Measurements from ENCODE around the gene SNCAIP.
"Not testable (repeated sequence)": the region's sequence is repeated elsewhere in the genome, so short reads cannot be mapped to it uniquely, and the experiment has no call there.

SNCAIP gene

DNA sequence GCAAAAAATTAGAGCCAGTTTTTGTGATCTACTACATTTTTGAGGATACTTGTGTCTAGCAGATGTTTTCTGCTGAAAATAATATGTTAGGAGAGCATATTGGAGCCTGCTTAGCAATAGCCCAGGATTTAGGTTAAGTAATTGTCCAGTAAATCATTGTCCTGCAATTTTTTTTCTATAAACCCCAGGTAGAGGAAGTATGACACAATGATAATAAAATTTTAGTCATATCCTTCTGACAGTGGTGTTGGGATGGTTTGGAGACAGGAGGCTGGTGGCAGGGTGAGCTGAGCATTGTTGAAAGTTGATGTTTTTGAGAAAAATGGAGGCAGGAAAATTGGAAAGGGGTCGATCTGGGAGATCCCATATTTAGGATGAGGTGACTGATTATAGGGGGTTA, 3.5 kb downstream of the SNCAIP start:
- DNase-seq (ENCODE audit: low spot score): no peak

DNA sequence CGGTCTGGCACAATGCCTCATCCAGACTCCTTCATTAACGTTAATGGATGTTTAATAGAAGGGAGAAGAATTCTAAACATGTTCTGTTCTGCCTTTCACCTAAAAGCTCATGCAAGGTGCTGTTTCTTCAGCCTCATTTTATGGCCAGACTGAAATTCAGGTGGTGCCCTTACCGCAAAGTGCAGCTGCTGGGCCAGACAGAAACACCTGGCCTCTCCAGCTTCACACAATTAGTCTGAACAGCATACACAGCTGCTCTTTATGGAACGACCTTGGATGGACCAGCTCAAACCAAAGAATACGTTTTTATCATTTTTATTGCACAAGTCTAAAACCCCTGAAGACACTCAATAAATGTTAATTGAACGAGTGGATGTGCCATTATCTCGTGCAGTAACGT, 4.6 kb downstream of the SNCAIP start:
- no peak for DNase-seq (ENCODE audit: low spot score)

DNA sequence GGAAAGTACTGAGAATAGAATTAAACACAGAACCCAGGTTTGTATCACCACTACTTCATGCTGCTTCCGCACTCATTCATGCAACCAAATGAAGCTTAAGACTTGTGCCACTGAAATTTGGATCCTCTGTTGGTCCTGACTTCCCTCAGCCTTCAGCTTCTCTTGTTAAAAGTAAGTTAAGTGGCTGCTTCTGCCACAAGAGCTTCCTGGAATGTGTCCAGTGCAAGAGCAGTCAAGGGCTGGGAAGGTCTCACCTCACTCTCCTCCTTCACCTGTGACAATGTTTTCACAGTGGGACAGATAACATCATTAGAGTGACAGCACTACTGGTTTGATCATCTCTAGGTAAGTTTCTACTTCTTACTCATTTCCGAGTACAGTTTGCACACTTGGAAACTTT, 7.9 kb downstream of the SNCAIP start:
- DNase-seq (ENCODE audit: low spot score): no peak

GRCh38 chr5:122321921-122322320, 9.9 kb downstream of the SNCAIP start:
- DNase-seq (ENCODE audit: low spot score): no peak

GRCh38 chr5:122322801-122323548, 10.9 kb downstream of the SNCAIP start:
- no peak for DNase-seq (ENCODE audit: low spot score)

DNA sequence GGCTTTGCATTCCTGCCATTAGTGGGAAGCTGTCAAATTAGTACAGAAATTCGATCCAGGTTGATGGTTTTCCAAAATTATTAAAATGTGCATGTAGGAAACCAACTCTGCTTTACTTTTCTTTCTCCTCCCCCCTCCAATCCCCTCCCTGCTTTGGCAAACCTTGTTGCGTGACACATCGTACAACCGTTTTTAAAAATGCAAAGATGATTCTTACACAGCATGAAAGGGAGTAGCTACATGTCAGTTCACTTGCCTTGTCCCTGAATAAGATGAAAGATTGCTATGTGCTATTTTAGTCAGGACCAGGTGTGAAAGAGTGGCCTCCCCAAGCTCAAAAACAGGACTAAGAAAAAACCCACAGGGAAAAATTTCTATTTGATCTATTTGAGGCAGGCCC, 11.7 kb downstream of the SNCAIP start:
- no peak for DNase-seq (ENCODE audit: low spot score)

- DNase-seq (ENCODE audit: low spot score): no peak
Observed at GRCh38 chr5:122327110-122327509, 15.1 kb downstream of the SNCAIP start.

GRCh38 chr5:122330881-122331280, 18.8 kb downstream of the SNCAIP start:
- DNase-seq (ENCODE audit: low spot score): no peak

DNA sequence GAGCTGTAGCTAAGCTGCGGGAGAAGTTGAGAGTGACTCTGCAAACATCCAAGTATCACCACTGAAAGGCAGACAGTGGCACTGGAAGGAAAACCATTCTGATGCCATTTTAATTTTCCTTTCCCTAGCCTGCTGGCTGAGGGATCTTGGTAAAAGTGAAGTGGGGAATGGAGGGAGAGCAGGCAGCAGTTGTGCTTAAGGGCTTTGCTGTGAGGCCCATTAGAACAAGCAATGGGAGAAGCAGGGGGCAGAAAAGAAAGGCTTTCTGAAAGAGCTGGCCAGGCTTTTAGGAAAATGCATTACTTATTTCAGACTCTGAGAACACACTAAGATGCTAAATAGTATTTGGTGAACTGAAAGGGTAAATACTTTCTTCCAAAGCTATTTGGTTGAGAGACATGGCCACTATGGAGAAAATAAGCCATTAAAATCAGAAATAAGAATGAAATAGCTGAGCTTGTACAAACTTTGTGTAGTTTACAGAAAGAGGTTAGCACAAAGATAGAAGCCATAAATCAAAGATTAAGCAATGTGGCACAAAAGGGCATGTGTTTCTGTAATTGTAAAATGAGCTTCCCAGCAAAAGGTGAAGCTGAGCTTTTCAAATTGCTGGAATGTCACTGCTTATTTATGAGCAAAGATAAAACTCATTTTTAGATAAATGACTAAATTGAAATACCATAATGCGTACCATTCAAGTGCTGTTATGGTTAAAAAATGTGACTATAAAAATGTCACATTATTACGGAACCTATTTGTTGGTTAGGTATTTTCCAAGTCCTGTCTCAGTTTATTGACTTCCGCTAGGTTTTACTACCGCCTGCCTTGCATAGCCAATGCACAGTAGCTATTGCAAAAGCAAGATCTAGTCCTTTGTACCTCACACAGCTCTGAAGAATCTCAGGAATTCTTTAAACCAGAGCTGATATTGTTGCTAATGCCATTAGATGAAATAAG, 20.8 kb downstream of the SNCAIP start:
- no peak for DNase-seq (ENCODE audit: low spot score)

- no peak for DNase-seq (ENCODE audit: low spot score)
Observed at GRCh38 chr5:122333564-122333963, 21.5 kb downstream of the SNCAIP start.

GRCh38 chr5:122339591-122339990, 27.6 kb downstream of the SNCAIP start:
- no peak for DNase-seq (ENCODE audit: low spot score)

GRCh38 chr5:122341087-122341486, 29.1 kb downstream of the SNCAIP start:
- no peak for DNase-seq (ENCODE audit: low spot score)

GRCh38 chr5:122342256-122342655, 30.2 kb downstream of the SNCAIP start:
- no peak for DNase-seq (ENCODE audit: low spot score)

DNA sequence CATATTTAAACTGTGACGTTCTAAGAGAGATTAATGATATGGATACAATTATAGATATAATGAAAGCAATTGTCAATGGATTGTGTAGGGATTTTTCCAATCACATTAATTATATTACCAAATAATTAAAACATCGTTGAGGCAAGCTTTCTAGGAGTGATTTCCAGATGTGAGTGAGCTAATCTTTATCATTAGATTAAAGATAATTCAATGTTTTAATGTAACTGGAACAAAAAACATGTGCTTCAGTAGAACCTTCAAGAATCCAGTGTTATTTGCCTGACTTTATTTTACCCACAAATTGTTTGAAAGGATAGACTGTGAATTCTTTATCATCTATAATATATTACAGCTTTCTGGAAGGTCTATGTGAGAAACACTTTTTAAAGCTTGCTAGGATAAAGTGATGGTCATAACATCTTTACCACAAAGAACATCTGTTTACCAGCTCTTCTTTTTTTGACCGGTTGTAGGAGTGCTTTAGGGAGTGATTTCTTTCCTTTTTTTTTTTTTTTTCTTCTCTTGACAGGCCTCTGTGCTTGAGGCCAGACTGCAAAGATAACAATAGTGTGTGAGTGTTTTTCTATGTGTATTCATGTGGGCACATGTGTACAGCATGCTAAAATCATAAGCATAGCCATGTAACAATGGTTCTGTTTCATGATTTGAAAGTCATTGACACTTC, 35.0 kb downstream of the SNCAIP start:
- DNase-seq (ENCODE audit: low spot score): no peak

- no peak for DNase-seq (ENCODE audit: low spot score)
Observed at GRCh38 chr5:122350496-122350895, 38.5 kb downstream of the SNCAIP start.

- no peak for DNase-seq (ENCODE audit: low spot score)
Observed at GRCh38 chr5:122351416-122352157, 39.5 kb downstream of the SNCAIP start.

- DNase-seq (ENCODE audit: low spot score): no peak
Observed at GRCh38 chr5:122352331-122352730, 40.3 kb downstream of the SNCAIP start.

- not testable (repeated sequence) for DNase-seq (ENCODE audit: low spot score)
Observed at GRCh38 chr5:122353361-122353760, 41.3 kb downstream of the SNCAIP start.

DNA sequence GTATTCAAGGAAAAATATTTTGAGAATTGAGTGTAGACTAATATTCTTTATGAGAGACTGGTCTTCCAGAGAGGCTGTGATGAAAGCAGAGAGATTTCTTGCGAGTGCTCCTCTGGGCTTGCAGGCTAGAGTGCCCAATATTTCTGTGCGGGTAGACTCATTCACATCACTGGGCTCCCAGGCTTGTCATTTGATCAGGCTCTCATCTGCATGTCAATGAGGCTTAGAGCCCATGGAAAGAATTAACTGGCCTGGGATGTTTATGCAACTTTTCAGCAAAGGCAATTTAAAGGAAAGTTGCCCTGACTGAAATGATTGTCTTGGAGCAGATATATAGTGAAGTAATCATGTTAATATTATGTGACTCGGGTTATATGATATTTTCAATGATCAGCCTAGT, 42.3 kb downstream of the SNCAIP start:
- no peak for DNase-seq (ENCODE audit: low spot score)

DNA sequence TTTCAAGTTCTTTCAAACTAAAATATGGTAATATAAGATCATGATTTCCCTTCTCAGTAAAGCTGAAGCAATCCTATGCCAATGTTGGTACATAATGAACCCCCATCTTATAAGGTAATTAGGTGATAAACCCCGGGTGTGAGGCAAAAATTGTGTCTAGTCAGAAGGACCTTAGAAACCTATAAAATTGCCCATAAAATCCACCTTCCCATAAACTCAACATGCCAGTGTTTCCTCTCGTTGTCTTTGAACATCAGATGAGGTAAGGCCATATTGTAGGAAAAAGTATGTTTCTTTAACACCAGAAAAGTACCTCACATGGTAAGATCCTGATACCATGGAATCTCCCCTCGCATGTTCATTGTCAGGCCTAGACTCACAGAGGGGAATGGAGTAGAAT, 43.3 kb downstream of the SNCAIP start:
- DNase-seq (ENCODE audit: low spot score): no peak

GRCh38 chr5:122356855-122357254, 44.8 kb downstream of the SNCAIP start:
- DNase-seq (ENCODE audit: low spot score): no peak
